CD14-positive monocyte (primary cell): ENCODE measurements around the gene ZEB1. TPM values are rescaled to one million over a fixed set of nuclear protein-coding genes. Genes with fewer than 3 reads are reported as not detected.

Experiments used
- DNase-seq, 3 donors: peaks; one replicate each; pipeline ENCODE4 v3.0.0-alpha.2; 2011 to 2022
- H2AFZ ChIP-seq: 2 replicates; pipeline ENCODE4 v1.6.0; 2012; ENCODE audit warnings: mild to moderate bottlenecking, low read depth, low read length, inconsistent platforms; ENCODE audit not compliant: insufficient read depth, poor library complexity, severe bottlenecking
- H3K27ac ChIP-seq, 2 donors: 1 replicate in 1 of 2; 2 replicates in 1 of 2; pipeline ENCODE4 v1.5.1; 2012 to 2013; ENCODE audit warnings: low read length in 2 of 2, control low read depth in 1 of 2, inconsistent platforms in 1 of 2, low read depth in 1 of 2, mild to moderate bottlenecking in 1 of 2
- H3K27me3 ChIP-seq, 2 donors: one replicate each; pipeline versions ENCODE4 v1.6.0 to v1.6.1; 2011 to 2013; ENCODE audit warnings: low read length in 2 of 2; ENCODE audit not compliant: control insufficient read depth in 2 of 2, insufficient read depth in 2 of 2
- H3K36me3 ChIP-seq, 2 donors: replicated peaks in 1 of 2; 1 replicate in 1 of 2; 2 replicates in 1 of 2; pipeline versions ENCODE4 v1.5.1 to v1.6.1; 2012 to 2013; ENCODE audit warnings: low read length in 2 of 2, control low read depth in 1 of 2, inconsistent platforms in 1 of 2, mild to moderate bottlenecking in 1 of 2; ENCODE audit not compliant: insufficient read depth in 2 of 2, control insufficient read depth in 1 of 2
- H3K4me1 ChIP-seq, 2 donors: 1 replicate in 1 of 2; 2 replicates in 1 of 2; pipeline versions ENCODE4 v1.5.1 to v1.6.1; 2012 to 2013; ENCODE audit warnings: low read length in 2 of 2, control low read depth in 1 of 2, inconsistent platforms in 1 of 2, mild to moderate bottlenecking in 1 of 2, moderate library complexity in 1 of 2; ENCODE audit not compliant: insufficient read depth in 2 of 2, control insufficient read depth in 1 of 2
- H3K4me2 ChIP-seq: replicated peaks from 2 replicates; pipeline ENCODE3; 2012; ENCODE audit warnings: low read length, moderate library complexity, mild to moderate bottlenecking; ENCODE audit not compliant: poor library complexity, severe bottlenecking; ENCODE audit errors: extremely low read depth
- H3K4me3 ChIP-seq, 3 experiments: fragments of 200-600 bp in 1 of 3; sonication (generic) in 1 of 3; replicated peaks in 1 of 3; 1 replicate in 2 of 3; 2 replicates in 1 of 3; pipeline ENCODE4 v1.5.1; 2011 to 2013; ENCODE audit warnings: low read length in 3 of 3, mild to moderate bottlenecking in 3 of 3, control low read depth in 2 of 3, low read depth in 2 of 3, inconsistent platforms in 1 of 3, moderate library complexity in 1 of 3
- H3K79me2 ChIP-seq: 2 replicates; pipeline ENCODE4 v1.6.0; 2012; ENCODE audit warnings: mild to moderate bottlenecking, control low read depth, inconsistent platforms, low read length, moderate library complexity; ENCODE audit not compliant: insufficient read depth
- H3K9ac ChIP-seq: 2 replicates; pipeline ENCODE4 v1.6.0; 2017; ENCODE audit warnings: low read length, mild to moderate bottlenecking; ENCODE audit not compliant: insufficient read depth, poor library complexity, severe bottlenecking
- H3K9me3 ChIP-seq, 2 donors: replicated peaks in 1 of 2; 1 replicate in 1 of 2; 2 replicates in 1 of 2; pipeline versions ENCODE4 v1.5.1 to v1.6.1; 2012 to 2013; ENCODE audit warnings: low read length in 2 of 2, control low read depth in 1 of 2; ENCODE audit not compliant: control insufficient read depth in 1 of 2, insufficient read depth in 1 of 2
- H4K20me1 ChIP-seq: 2 replicates; pipeline ENCODE4 v1.6.0; 2012; ENCODE audit warnings: mild to moderate bottlenecking, low read length, control low read depth, moderate library complexity; ENCODE audit not compliant: insufficient read depth
- H3K27ac Mint-ChIP-seq, 7 donors: one replicate each; pipeline ENCODE4 v1.8.0; 2020; ENCODE audit warnings: mild to moderate bottlenecking in 7 of 7, mixed read lengths in 7 of 7, moderate library complexity in 6 of 7, inconsistent platforms in 2 of 7
- H3K27me3 Mint-ChIP-seq, 3 donors: one replicate each; pipeline ENCODE4 v1.8.0; 2021 to 2022; ENCODE audit warnings: low read depth in 3 of 3, mild to moderate bottlenecking in 3 of 3, mixed read lengths in 3 of 3, moderate library complexity in 3 of 3, inconsistent platforms in 1 of 3
- H3K36me3 Mint-ChIP-seq, 2 donors: one replicate each; pipeline ENCODE4 v1.8.0; 2020; ENCODE audit warnings: mixed read lengths in 2 of 2, inconsistent platforms in 1 of 2, mild to moderate bottlenecking in 1 of 2
- H3K4me1 Mint-ChIP-seq: one replicate; pipeline ENCODE4 v1.8.0; 2020; ENCODE audit warnings: mild to moderate bottlenecking, mixed read lengths
- H3K4me3 Mint-ChIP-seq, 2 donors: one replicate each; pipeline ENCODE4 v1.8.0; 2020; ENCODE audit warnings: mild to moderate bottlenecking in 2 of 2, mixed read lengths in 2 of 2, moderate library complexity in 1 of 2
- H3K9me3 Mint-ChIP-seq, 7 donors: one replicate each; pipeline ENCODE4 v1.8.0; 2020 to 2022; ENCODE audit warnings: mixed read lengths in 7 of 7, mild to moderate bottlenecking in 6 of 7, moderate library complexity in 6 of 7, inconsistent platforms in 2 of 7
- WGBS: methylation state at CpG from one replicate; pipeline ENCODE4 v1.1.5; 2013; ENCODE audit warnings: missing lambda C conversion rate; ENCODE audit not compliant: insufficient coverage; 5-methylcytosine and 5-hydroxymethylcytosine counted together
- intact Hi-C, 2 donors: fragments of 100-400 bp; cut with micrococcal nuclease; formaldehyde crosslinking; loops; one replicate each; pipeline versions ENCODE4 v1.15.0 to v1.15.1; 2023
- polyA plus RNA-seq, 3 donors: library from polyadenylated mRNA; depleted of rRNA in 1 of 3; unstranded in 2 of 3; stranded (reverse) in 1 of 3; fragments of 300-500 nt in 2 of 3; fragments of >200 nt in 1 of 3; fragmentation: Illumina TruSeq in 2 of 3; gene quantifications; 1 replicate in 2 of 3; 2 replicates in 1 of 3; pipeline ENCODE4 v1.2.3, GENCODE V29; 2012 to 2021
- TF ChIP-seq, protein P1 (sequence below): fragments of 200-600 bp; IDR thresholded peaks from one replicate; pipeline ENCODE4 v1.8.0; 2022; ENCODE audit warnings: antibody characterized with exemption, mild to moderate bottlenecking

The ZEB1 gene
- polyA plus RNA-seq, 3 donors = 0.13 to 0.20 TPM; not detected in 1

DNA sequence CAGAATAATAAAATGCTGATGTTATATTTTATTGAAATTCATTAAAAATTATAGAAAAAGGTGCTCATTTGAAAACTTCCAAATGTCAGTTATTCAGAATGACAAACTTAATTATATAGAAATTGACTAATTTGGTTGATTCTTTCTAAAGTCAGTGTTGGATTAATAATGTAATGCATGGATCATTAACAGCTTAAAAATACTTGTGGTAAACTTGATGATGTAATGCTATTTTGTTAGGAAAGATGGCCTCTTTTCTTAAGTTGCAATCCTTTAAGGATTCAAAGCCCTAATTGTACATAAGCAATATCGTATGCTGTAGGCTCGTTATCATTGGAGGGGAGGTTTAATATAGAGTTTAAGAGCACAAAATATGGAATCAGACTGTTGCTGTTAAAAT is 141.2 kb downstream of the ZEB1 start:
- peaks cover 3 to 8% of the 10 kb centered on the region in 2 donors for H3K9me3 ChIP-seq
- intact Hi-C loops = no loop called here
- no peaks in the 10 kb centered on the region for H3K36me3 ChIP-seq
- H3K27ac Mint-ChIP-seq = no peak overlapping the region
- peaks cover 4 to 17% (median 12%) of the 10 kb centered on the region in 7 donors for H3K9me3 Mint-ChIP-seq
- DNase-seq = no peak
- no peaks in the 10 kb centered on the region for H3K27me3 Mint-ChIP-seq
- H3K27me3 ChIP-seq = no peaks in the 10 kb centered on the region
- no peak overlapping the region for H3K4me3 Mint-ChIP-seq
- H3K4me3 ChIP-seq = no peak overlapping the region
- H3K36me3 Mint-ChIP-seq = peaks cover 0 to 1% of the 10 kb centered on the region in 2 donors
- H3K4me2 ChIP-seq = no peak overlapping the region
- TF ChIP-seq, protein P1, sequence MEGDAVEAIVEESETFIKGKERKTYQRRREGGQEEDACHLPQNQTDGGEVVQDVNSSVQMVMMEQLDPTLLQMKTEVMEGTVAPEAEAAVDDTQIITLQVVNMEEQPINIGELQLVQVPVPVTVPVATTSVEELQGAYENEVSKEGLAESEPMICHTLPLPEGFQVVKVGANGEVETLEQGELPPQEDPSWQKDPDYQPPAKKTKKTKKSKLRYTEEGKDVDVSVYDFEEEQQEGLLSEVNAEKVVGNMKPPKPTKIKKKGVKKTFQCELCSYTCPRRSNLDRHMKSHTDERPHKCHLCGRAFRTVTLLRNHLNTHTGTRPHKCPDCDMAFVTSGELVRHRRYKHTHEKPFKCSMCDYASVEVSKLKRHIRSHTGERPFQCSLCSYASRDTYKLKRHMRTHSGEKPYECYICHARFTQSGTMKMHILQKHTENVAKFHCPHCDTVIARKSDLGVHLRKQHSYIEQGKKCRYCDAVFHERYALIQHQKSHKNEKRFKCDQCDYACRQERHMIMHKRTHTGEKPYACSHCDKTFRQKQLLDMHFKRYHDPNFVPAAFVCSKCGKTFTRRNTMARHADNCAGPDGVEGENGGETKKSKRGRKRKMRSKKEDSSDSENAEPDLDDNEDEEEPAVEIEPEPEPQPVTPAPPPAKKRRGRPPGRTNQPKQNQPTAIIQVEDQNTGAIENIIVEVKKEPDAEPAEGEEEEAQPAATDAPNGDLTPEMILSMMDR = no peak
- H3K79me2 ChIP-seq = no peaks in the 10 kb centered on the region
- 100% methylated on average over 2 of the region's 2 CpGs for WGBS
- H3K27ac ChIP-seq = no peak overlapping the region
- H4K20me1 ChIP-seq = no peaks in the 10 kb centered on the region
- no peak overlapping the region for H3K9ac ChIP-seq
- no peaks in the 10 kb centered on the region for H3K4me1 ChIP-seq
- H2AFZ ChIP-seq = no peak overlapping the region
- H3K4me1 Mint-ChIP-seq = no peaks in the 10 kb centered on the region

DNA sequence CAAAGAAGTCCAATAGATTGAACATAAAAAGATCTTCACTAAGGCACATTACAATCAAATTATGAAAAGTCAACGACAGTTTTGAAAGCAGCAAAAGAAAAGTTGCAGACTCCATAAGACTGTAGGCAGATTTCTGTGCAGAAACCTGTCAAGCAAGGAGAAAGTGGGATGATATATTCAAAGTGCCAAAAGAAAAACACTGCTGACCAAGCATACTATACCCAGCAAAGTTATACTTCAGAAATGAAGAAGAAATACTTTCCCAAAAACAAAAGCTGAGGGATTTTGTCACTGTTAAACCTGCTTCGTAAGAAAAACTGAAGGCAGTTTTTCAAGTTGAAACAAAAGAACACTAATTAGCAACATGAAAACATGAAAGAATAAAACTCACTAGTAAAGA is 145.5 kb downstream of the ZEB1 start:
- H3K4me2 ChIP-seq = no peak overlapping the region
- no CpG with 5 or more reads among the region's 2 CpGs for WGBS
- no peaks in the 10 kb centered on the region for H3K36me3 ChIP-seq
- no peak overlapping the region for H3K4me3 ChIP-seq
- H3K9me3 ChIP-seq = peaks cover 7 to 8% of the 10 kb centered on the region in 2 donors
- H2AFZ ChIP-seq = no peak overlapping the region
- H3K79me2 ChIP-seq = no peaks in the 10 kb centered on the region
- H3K27ac Mint-ChIP-seq = no peak overlapping the region
- H3K4me1 Mint-ChIP-seq = peaks cover 11% of the 10 kb centered on the region
- intact Hi-C loops = no loop called here
- no peak for DNase-seq
- peaks cover 14 to 25% (median 18%) of the 10 kb centered on the region in 7 donors for H3K9me3 Mint-ChIP-seq
- H3K27ac ChIP-seq = no peak overlapping the region
- H3K36me3 Mint-ChIP-seq = peaks cover 0 to 1% of the 10 kb centered on the region in 2 donors
- no peak overlapping the region for H3K4me3 Mint-ChIP-seq
- H3K9ac ChIP-seq = no peak overlapping the region
- H4K20me1 ChIP-seq = no peaks in the 10 kb centered on the region
- H3K27me3 Mint-ChIP-seq = no peaks in the 10 kb centered on the region
- peaks cover 7 to 14% of the 10 kb centered on the region in 2 donors for H3K4me1 ChIP-seq
- H3K27me3 ChIP-seq = no peaks in the 10 kb centered on the region
- TF ChIP-seq, protein P1 = no peak
